Keratinocyte (primary cell): ENCODE results near the gene SETD6. TPM values are rescaled to one million over a fixed set of nuclear protein-coding genes. Genes with fewer than 3 reads are reported as not detected.

ENCODE experiments used
- DNase-seq: peaks from one replicate; pipeline ENCODE4 v3.0.0-alpha.2; 2011; ENCODE audit warnings: low read depth, missing footprints, low spot score
- FAIRE-seq: peaks from 2 replicates; lab custom pipeline; 2011; peaks lifted over from hg19 to GRCh38; lab: Jason Lieb, UNC
- H2AFZ ChIP-seq: 2 replicates; pipeline ENCODE4 v1.6.0; 2012; ENCODE audit warnings: low read length, control low read depth, inconsistent platforms; ENCODE audit not compliant: control insufficient read depth
- H3K27ac ChIP-seq: 2 replicates; pipeline ENCODE4 v1.5.1; 2011; ENCODE audit warnings: low read length; ENCODE audit not compliant: control insufficient read depth, insufficient read depth
- H3K27me3 ChIP-seq: 3 replicates; pipeline ENCODE4 v1.6.0; 2011; ENCODE audit warnings: low read length; ENCODE audit not compliant: control insufficient read depth, insufficient read depth; ENCODE audit errors: extremely low read depth
- H3K36me3 ChIP-seq, 2 experiments: 2 replicates in 1 of 2; 3 replicates in 1 of 2; pipeline ENCODE4 v1.5.1; 2011; ENCODE audit warnings: low read length in 2 of 2, mild to moderate bottlenecking in 1 of 2; ENCODE audit not compliant: control insufficient read depth in 2 of 2, insufficient read depth in 2 of 2; ENCODE audit errors: extremely low read depth in 1 of 2
- H3K4me1 ChIP-seq: 3 replicates; pipeline ENCODE4 v1.5.1; 2011; ENCODE audit warnings: low read length; ENCODE audit not compliant: control insufficient read depth, insufficient read depth; ENCODE audit errors: extremely low read depth
- H3K4me2 ChIP-seq: 3 replicates; pipeline ENCODE4 v1.6.0; 2011; ENCODE audit warnings: low read depth, low read length; ENCODE audit not compliant: control insufficient read depth, insufficient read depth; ENCODE audit errors: extremely low read depth
- H3K4me3 ChIP-seq, 3 experiments: fragments of 200-600 bp in 1 of 3; sonication (generic) in 1 of 3; 2 replicates in 2 of 3; 3 replicates in 1 of 3; pipeline ENCODE4 v1.5.1; 2011 to 2016; ENCODE audit warnings: low read length in 3 of 3, mild to moderate bottlenecking in 3 of 3, control low read depth in 2 of 3, inconsistent platforms in 1 of 3, low read depth in 1 of 3, mixed read lengths in 1 of 3, mixed run types in 1 of 3, moderate library complexity in 1 of 3; ENCODE audit not compliant: control insufficient read depth in 2 of 3, insufficient read depth in 2 of 3; ENCODE audit errors: extremely low read depth in 1 of 3
- H3K79me2 ChIP-seq: 2 replicates; pipeline ENCODE4 v1.6.0; 2012; ENCODE audit warnings: low read length; ENCODE audit not compliant: control insufficient read depth, insufficient read depth
- H3K9ac ChIP-seq: 3 replicates; pipeline ENCODE4 v1.6.0; 2011; ENCODE audit warnings: low read length; ENCODE audit not compliant: control insufficient read depth, insufficient read depth; ENCODE audit errors: extremely low read depth
- H3K9me1 ChIP-seq: 3 replicates; pipeline ENCODE4 v1.6.0; 2011; ENCODE audit warnings: low read length; ENCODE audit not compliant: control insufficient read depth, insufficient read depth; ENCODE audit errors: extremely low read depth
- H3K9me3 ChIP-seq: 2 replicates; pipeline ENCODE4 v1.5.1; 2012; ENCODE audit warnings: low read depth, low read length; ENCODE audit not compliant: control insufficient read depth
- H4K20me1 ChIP-seq: 3 replicates; pipeline ENCODE4 v1.6.0; 2011; ENCODE audit warnings: low read length; ENCODE audit not compliant: control insufficient read depth, insufficient read depth; ENCODE audit errors: extremely low read depth
- CTCF ChIP-seq, 3 experiments: IDR thresholded peaks in 1 of 3; conservative IDR thresholded peaks in 1 of 3; optimal IDR thresholded peaks in 1 of 3; 2 replicates in 2 of 3; 3 replicates in 1 of 3; pipeline versions ENCODE3 to v1.5.1; 2011; ENCODE audit warnings: low read length in 3 of 3, mild to moderate bottlenecking in 3 of 3, moderate library complexity in 2 of 3, control low read depth in 1 of 3, inconsistent platforms in 1 of 3; ENCODE audit not compliant: insufficient read depth in 2 of 3; ENCODE audit errors: extremely low read depth in 1 of 3
- EZH2 ChIP-seq: IDR thresholded peaks from one replicate; pipeline ENCODE4 v1.6.1; 2012; ENCODE audit warnings: inconsistent platforms, mild to moderate bottlenecking, low read length, moderate library complexity
- dilution Hi-C: fragments of 300-500 bp; cut with MboI; formaldehyde crosslinking; loops from one replicate; pipeline ENCODE4 v1.7.0; 2020; ENCODE audit warnings: low sequenced_read_pairs; ENCODE audit not compliant: extremely low pct_ligation_motif_present
- polyA plus RNA-seq, 5 experiments: library from polyadenylated mRNA; depleted of rRNA in 3 of 5; stranded (reverse) in 3 of 5; stranded (forward) in 1 of 5; unstranded in 1 of 5; fragments of >200 nt; gene quantifications; 1 replicate in 1 of 5; 2 replicates in 3 of 5; 3 replicates in 1 of 5; pipeline versions ENCODE4 v1.2.1 to v1.2.3, GENCODE V29; 2011 to 2012; ENCODE audit warnings: missing spikeins in 2 of 5, low read depth in 1 of 5, low replicate concordance in 1 of 5

SETD6 gene
- polyA plus RNA-seq, 1 donor (not counting 4 experiments of a cell fraction or from before 2014, with no cell fraction given): 13.5 TPM

GRCh38 chr16:58507195-58507962, 7.9 kb upstream of the SETD6 start:
- H3K4me2 ChIP-seq: no peak overlapping the region
- DNase-seq (no peak), FAIRE-seq (no peak)
- no peak overlapping the region for H3K4me3 ChIP-seq
- H3K79me2 ChIP-seq: no peaks in the 10 kb centered on the region
- H3K9ac ChIP-seq: no peak overlapping the region
- no peak overlapping the region for H3K27ac ChIP-seq
- no peaks in the 10 kb centered on the region for H3K4me1 ChIP-seq
- dilution Hi-C loops: no loop called here
- H2AFZ ChIP-seq: no peak overlapping the region
- TF ChIP-seq EZH2 (no peak), CTCF (optimal IDR thresholded peaks at IDR 0.05 in 1 of 3, IDR thresholded peaks at IDR 0.05 in 1 of 3, conservative IDR thresholded peaks at IDR 0.05 in 1 of 3; ENCODE audit: extremely low read depth in 1 of 3, insufficient read depth in 2 of 3, low read length in 3 of 3) (no peak)
- no peaks in the 10 kb centered on the region for H3K9me3 ChIP-seq
- H3K36me3 ChIP-seq: peaks cover 0 to 2% of the 10 kb centered on the region in 2 experiments
- H3K9me1 ChIP-seq: no peaks in the 10 kb centered on the region
- no peaks in the 10 kb centered on the region for H4K20me1 ChIP-seq
- no peaks in the 10 kb centered on the region for H3K27me3 ChIP-seq

- TF ChIP-seq CTCF (optimal IDR thresholded peaks at IDR 0.05 in 1 of 3, IDR thresholded peaks at IDR 0.05 in 1 of 3, conservative IDR thresholded peaks at IDR 0.05 in 1 of 3; ENCODE audit: extremely low read depth in 1 of 3, insufficient read depth in 2 of 3, low read length in 3 of 3): no peak
- TF ChIP-seq EZH2: no peak
- H3K27ac ChIP-seq: no peak overlapping the region
- H2AFZ ChIP-seq: no peak overlapping the region
- H3K9me3 ChIP-seq: no peaks in the 10 kb centered on the region
- no peaks in the 10 kb centered on the region for H3K4me1 ChIP-seq
- no peak for FAIRE-seq
- no peak overlapping the region for H3K4me3 ChIP-seq
- dilution Hi-C loops: no loop called here
- H3K79me2 ChIP-seq: no peaks in the 10 kb centered on the region
- H3K9ac ChIP-seq: no peak overlapping the region
- no peaks in the 10 kb centered on the region for H4K20me1 ChIP-seq
- H3K9me1 ChIP-seq: no peaks in the 10 kb centered on the region
- H3K36me3 ChIP-seq: peaks cover 0 to 4% of the 10 kb centered on the region in 2 experiments
- H3K27me3 ChIP-seq: no peaks in the 10 kb centered on the region
- no peak for DNase-seq
- no peak overlapping the region for H3K4me2 ChIP-seq
These were observed 7.2 kb upstream of the SETD6 start for GRCh38 chr16:58507963-58508670.
